Osteoblast (primary cell): ENCODE data around the gene AGBL4. TPM values are rescaled to one million over a fixed set of nuclear protein-coding genes. Genes with fewer than 3 reads are reported as not detected.

Experiments
- DNase-seq: peaks from one replicate; pipeline ENCODE4 v3.0.0; 2011; ENCODE audit warnings: low spot score, mixed read lengths; ENCODE audit not compliant: insufficient read length; ENCODE audit errors: missing footprints
- H2AFZ ChIP-seq: 2 replicates; pipeline ENCODE4 v1.6.0; 2011; ENCODE audit warnings: mild to moderate bottlenecking, low read length
- H3K27ac ChIP-seq: 2 replicates; pipeline ENCODE4 v1.5.1; 2011; ENCODE audit warnings: mild to moderate bottlenecking, low read depth, low read length, moderate library complexity
- H3K27me3 ChIP-seq: 2 replicates; pipeline ENCODE4 v1.6.0; 2012; ENCODE audit warnings: mild to moderate bottlenecking, control low read depth, inconsistent platforms, low read length, moderate library complexity; ENCODE audit not compliant: insufficient read depth
- H3K36me3 ChIP-seq: 2 replicates; pipeline ENCODE4 v1.5.1; 2011; ENCODE audit warnings: mild to moderate bottlenecking, low read length, control low read depth, moderate library complexity; ENCODE audit not compliant: insufficient read depth
- H3K4me1 ChIP-seq: 2 replicates; pipeline ENCODE4 v1.5.1; 2011; ENCODE audit warnings: mild to moderate bottlenecking, low read length, control low read depth, moderate library complexity; ENCODE audit not compliant: insufficient read depth
- H3K4me2 ChIP-seq: 2 replicates; pipeline ENCODE4 v1.6.0; 2011; ENCODE audit warnings: mild to moderate bottlenecking, low read length; ENCODE audit not compliant: insufficient read depth
- H3K4me3 ChIP-seq: fragments of 200-600 bp; sonication (generic); 3 replicates; pipeline ENCODE4 v1.5.1; 2012; ENCODE audit warnings: mild to moderate bottlenecking, low read length, inconsistent platforms; ENCODE audit not compliant: insufficient read depth
- H3K79me2 ChIP-seq: 2 replicates; pipeline ENCODE4 v1.6.0; 2012; ENCODE audit warnings: mild to moderate bottlenecking, low read length, control low read depth, inconsistent platforms; ENCODE audit not compliant: insufficient read depth
- H3K9me3 ChIP-seq: 2 replicates; pipeline ENCODE4 v1.5.1; 2011; ENCODE audit warnings: low read depth, low read length, control low read depth
- H4K20me1 ChIP-seq: 2 replicates; pipeline ENCODE4 v1.6.0; 2012; ENCODE audit warnings: mild to moderate bottlenecking, low read length, control low read depth; ENCODE audit not compliant: insufficient read depth
- CTCF ChIP-seq: IDR thresholded peaks from 2 replicates; pipeline ENCODE4 v1.5.1; 2011; ENCODE audit warnings: mild to moderate bottlenecking, low read depth, low read length, moderate library complexity; ENCODE audit errors: extremely low read depth
- total RNA-seq: library from RNA; depleted of rRNA; stranded (reverse); fragments of >200 nt; gene quantifications from 2 replicates; pipeline ENCODE4 v1.2.3, GENCODE V29; 2012

Gene AGBL4
- total RNA-seq, 1 donor, result not detected

GRCh38 chr1:49541096-49541752 is 482.5 kb downstream of the AGBL4 start:
- no peak for TF ChIP-seq CTCF
- H3K4me1 ChIP-seq, result no peaks in the 10 kb centered on the region
- no peak overlapping the region for H3K27ac ChIP-seq
- no peaks in the 10 kb centered on the region for H4K20me1 ChIP-seq
- H3K79me2 ChIP-seq, result no peaks in the 10 kb centered on the region
- H3K36me3 ChIP-seq, result no peaks in the 10 kb centered on the region
- no peak for DNase-seq
- no peak overlapping the region for H3K4me2 ChIP-seq
- H3K9me3 ChIP-seq, result peaks cover 2% of the 10 kb centered on the region
- no peak overlapping the region for H3K4me3 ChIP-seq
- no peak overlapping the region for H2AFZ ChIP-seq
- H3K27me3 ChIP-seq, result no peaks in the 10 kb centered on the region

GRCh38 chr1:49527606-49528305 is 496.0 kb downstream of the AGBL4 start:
- Histone ChIP-seq H3K4me2 (no peak overlapping the region), H4K20me1 (no peaks in the 10 kb centered on the region), H3K27me3 (no peaks in the 10 kb centered on the region), H3K27ac (no peak overlapping the region), H3K36me3 (no peaks in the 10 kb centered on the region), H3K79me2 (no peaks in the 10 kb centered on the region), H3K4me1 (no peaks in the 10 kb centered on the region), H2AFZ (no peak overlapping the region), H3K9me3 (no peaks in the 10 kb centered on the region), H3K4me3 (no peak overlapping the region)
- no peak for DNase-seq
- TF ChIP-seq CTCF, result no peak

GRCh38 chr1:49526672-49527071 is 497.1 kb downstream of the AGBL4 start:
- Histone ChIP-seq H3K27me3 (no peaks in the 10 kb centered on the region), H3K36me3 (no peaks in the 10 kb centered on the region), H3K4me2 (no peak overlapping the region), H3K27ac (no peak overlapping the region), H3K4me3 (no peak overlapping the region), H2AFZ (no peak overlapping the region), H3K4me1 (no peaks in the 10 kb centered on the region), H3K9me3 (no peaks in the 10 kb centered on the region), H3K79me2 (no peaks in the 10 kb centered on the region), H4K20me1 (no peaks in the 10 kb centered on the region)
- DNase-seq, result no peak
- TF ChIP-seq CTCF, result no peak

- no peaks in the 10 kb centered on the region for H3K79me2 ChIP-seq
These were observed 500.0 kb downstream of the AGBL4 start for GRCh38 chr1:49523764-49524163.

More at GRCh38 chr1:49523764-49524163, 500.0 kb downstream of the AGBL4 start:
- H3K4me2 ChIP-seq, result no peak overlapping the region
- H3K9me3 ChIP-seq, result no peaks in the 10 kb centered on the region
- no peak overlapping the region for H3K27ac ChIP-seq
- DNase-seq, result no peak
- H3K4me1 ChIP-seq, result no peaks in the 10 kb centered on the region
- H3K36me3 ChIP-seq, result no peaks in the 10 kb centered on the region
- no peaks in the 10 kb centered on the region for H3K27me3 ChIP-seq
- H2AFZ ChIP-seq, result no peak overlapping the region
- H4K20me1 ChIP-seq, result no peaks in the 10 kb centered on the region
- H3K4me3 ChIP-seq, result no peak overlapping the region
- TF ChIP-seq CTCF, result no peak
